Testis (tissue), 2 donors: ENCODE measurements around the gene PSTPIP1.

Experiments
- CTCF ChIP-seq, 3 experiments: fragments of 450-650 bp in 2 of 3; fragments of 200-600 bp in 1 of 3; sonication (generic) in 1 of 3; IDR thresholded peaks; one replicate each; pipeline ENCODE4 v1.5.1; 2016 to 2019; ENCODE audit warnings: antibody characterized with exemption in 3 of 3, mild to moderate bottlenecking in 2 of 3, moderate library complexity in 1 of 3
- POLR2A ChIP-seq: fragments of 450-650 bp; IDR thresholded peaks from one replicate; pipeline ENCODE4 v1.6.1; 2017; ENCODE audit warnings: antibody characterized with exemption, mild to moderate bottlenecking, moderate library complexity

GRCh38 chr15:77045985-77046384 is 51.1 kb downstream of the PSTPIP1 start:
- TF ChIP-seq POLR2A, result no peak
- TF ChIP-seq CTCF (IDR thresholded peaks at IDR 0.05), result no peak
